HG03280 (cell line): ENCODE measurements around the gene FAP.
A peak's percentile ranks its signal among the peaks of the same experiment; 100 is the strongest.

Experiments used
- ATAC-seq: cut with Tn5 transposase; IDR thresholded peaks from one replicate; pipeline ENCODE4 v1.9.1; 2021; ENCODE audit warnings: mild to moderate bottlenecking, moderate library complexity; ENCODE audit not compliant: unreplicated experiment

FAP gene

DNA sequence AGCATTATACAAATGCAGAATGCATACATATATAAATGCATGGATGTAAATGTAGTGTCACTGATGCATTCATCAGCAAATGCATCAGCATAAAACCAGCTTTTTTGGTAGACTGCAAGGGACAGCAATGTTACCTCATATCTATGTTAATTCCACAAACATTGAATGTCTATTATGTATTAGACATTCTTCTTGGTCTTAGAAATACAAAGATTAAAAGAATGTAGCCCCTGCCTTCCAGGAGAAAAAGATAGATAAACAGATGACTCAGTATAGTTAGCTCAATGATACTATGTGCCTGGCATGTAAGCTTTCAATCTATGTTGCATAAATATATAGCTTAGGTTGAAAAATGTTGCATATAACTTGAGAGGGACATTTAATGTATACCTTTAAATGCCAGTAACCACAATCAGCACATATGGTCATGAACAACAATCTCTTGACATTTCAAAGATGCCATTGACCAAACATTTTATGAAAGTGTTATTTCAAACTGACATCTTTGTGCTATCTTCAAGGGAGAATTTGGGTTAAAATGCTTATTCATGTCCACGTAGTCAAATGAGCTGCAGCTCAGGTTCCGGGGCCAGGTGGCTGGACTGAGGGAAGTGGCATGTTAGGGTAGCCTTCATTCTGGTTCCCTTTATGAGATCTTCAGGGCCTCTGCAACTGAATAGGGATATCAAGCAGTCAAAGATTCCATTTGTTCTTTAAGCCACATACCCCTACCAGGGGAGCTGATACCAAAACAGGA lies 46.0 kb downstream of the FAP start:
- no peak for ATAC-seq

DNA sequence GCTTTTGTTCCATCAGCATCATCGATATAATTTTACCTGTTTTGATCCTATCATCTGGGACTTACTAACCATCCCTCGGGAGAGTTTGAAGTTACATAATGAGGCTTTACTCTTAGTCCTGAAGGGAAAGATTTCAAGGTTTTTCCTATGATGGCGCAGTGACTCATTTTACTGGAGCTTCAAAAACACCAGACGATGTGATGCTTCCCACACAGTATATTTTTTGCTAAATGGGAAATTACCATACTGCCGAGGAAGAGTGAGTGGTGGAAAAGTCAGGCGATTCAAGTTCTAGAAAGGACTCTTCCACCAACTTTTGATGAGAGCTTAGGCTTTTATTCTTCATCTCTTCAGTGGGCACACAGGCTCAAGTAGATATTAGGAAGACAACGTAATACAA lies 46.6 kb downstream of the FAP start:
- ATAC-seq = no peak

DNA sequence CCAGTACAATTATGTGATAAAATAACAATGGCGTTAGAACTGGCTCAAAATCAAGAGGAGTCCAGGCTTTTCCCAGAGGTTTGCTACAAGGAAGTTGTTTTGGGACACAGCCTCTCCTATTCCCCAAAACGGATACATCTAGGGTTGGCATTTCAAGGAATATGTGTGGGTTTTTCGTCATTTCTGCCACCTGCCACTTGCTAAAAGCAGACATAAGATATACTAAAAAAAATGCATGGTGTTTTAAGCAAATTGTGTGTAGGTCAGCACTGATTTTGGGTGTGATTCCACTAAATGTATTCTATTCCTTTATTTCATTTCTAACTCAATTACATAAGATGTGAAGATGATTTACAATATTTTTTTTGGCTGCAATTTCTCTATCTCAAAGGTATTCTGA lies 54.8 kb downstream of the FAP start:
- ATAC-seq = no peak

GRCh38 chr2:162185541-162186232 lies 57.6 kb downstream of the FAP start:
- no peak for ATAC-seq

- no peak for ATAC-seq
Measured at GRCh38 chr2:162184821-162185450, 58.3 kb downstream of the FAP start.

- ATAC-seq = no peak
Measured at GRCh38 chr2:162184359-162184758, 58.9 kb downstream of the FAP start.

DNA sequence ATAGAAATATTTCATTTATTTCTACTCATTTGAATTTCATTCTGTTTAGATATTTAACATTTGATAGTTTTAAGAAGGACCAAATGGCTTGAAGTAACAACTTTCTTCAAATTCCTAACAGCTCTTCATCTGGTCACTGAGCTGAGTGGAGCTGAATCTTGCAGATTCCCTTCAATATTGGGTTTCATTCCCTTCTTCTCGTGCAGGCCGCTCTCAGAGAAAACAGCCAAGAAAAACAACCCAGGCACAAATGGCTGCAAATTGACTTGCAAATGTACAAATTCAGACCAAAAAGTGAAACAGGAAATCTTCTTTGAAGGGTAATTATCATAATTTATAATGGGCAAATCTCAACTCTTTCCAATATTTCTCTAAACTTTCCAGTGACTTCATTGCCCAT lies 60.9 kb downstream of the FAP start:
- no peak for ATAC-seq

DNA sequence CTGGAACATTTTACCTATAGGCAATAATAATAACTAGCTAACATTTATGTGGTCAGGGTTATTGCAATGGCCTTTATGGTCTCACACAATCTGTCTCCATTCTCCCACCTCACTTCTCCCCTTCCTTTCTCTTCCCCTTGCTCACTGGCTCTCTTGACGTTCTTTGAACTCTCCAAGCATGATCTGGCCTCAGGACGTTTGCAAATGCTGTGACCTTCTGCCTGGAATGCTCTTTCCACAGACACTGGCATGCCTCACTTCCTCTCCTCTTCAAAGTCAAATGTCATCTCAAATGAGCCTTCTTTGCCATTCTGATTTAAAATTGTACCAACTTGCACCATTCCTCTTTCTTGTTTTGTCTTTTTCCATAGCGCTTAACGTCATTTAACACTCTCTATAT lies 65.9 kb downstream of the FAP start:
- ATAC-seq = no peak

- ATAC-seq = no peak
Measured at GRCh38 chr2:162175714-162176113, 67.5 kb downstream of the FAP start.

DNA sequence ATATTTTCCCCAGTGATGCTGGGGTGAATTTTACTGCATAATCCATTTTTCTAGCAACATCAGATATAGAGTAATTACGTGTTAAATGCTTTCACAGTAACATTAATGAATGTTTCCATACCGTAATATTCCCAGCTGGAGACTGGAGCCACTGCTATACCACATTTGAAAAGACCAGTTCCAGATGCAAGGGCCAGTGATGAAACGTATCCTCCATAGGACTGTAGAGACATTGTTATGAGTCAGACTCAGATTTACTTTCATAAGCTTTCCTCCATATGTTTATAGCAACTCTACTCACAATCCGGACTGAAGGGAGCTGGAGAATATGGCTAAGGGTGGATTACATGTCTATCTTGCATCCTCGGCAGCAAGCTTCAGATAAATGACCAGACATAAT lies 68.5 kb downstream of the FAP start:
- no peak for ATAC-seq

GRCh38 chr2:162172802-162173370 lies 70.4 kb downstream of the FAP start:
- no peak for ATAC-seq

- no peak for ATAC-seq
Measured at GRCh38 chr2:162166745-162167144, 76.5 kb downstream of the FAP start.

DNA sequence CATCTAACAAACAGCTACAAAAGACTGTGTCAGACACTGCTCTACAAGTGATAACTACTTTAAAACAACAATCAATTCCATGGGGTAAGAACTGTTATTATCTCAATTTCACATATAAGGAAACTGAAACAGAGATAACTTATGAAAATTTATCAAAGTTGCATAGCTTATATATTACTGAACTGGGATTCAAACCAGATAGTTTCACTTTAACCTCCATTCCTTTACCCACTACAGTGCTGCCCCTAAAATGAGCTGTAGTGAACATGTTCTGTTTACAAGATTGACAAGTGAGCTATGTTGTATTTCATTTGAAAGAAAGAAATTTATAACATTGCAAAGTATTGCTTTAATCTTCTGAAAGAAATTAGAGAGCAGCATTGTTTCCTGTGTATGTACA lies 77.1 kb downstream of the FAP start:
- ATAC-seq = no peak

GRCh38 chr2:162164802-162165201 lies 78.4 kb downstream of the FAP start:
- ATAC-seq = no peak

DNA sequence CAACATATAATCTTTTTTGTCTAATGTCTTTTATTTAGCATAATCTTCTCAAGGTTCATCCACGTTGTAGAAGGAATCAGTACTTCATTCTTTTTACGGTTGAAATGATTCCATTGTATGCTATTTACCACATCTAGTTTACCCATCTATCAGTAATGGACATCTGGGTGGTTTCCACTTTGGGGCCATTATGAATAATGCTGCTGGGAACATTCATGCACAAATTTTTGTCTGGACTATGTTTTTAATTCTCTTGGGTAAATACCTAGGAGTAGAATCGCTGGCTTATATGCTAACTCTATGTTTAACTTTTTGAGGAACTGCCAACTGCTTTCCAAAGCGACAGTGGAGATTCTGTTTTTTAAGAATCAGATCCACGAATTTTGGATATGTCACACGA lies 83.8 kb downstream of the FAP start:
- ATAC-seq = no peak

DNA sequence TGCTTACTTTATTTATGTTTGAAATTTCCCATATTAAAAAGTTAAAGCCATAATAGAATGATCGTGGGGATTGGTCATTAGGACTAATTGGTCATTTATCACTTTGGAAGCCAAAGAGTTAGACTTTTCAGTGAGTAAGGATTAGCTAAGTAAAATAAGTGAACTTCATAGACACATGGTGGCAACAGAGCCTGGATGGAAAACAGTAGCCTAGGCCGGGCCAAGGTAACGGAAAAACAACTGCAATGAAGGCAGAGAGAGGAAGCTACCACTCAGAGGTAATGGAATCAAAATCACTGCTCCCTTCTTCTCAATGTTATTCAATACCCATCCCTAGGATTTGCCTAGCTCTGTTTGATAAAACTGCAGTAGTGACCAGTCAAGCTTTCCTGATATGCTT lies 87.1 kb downstream of the FAP start:
- ATAC-seq = no peak

DNA sequence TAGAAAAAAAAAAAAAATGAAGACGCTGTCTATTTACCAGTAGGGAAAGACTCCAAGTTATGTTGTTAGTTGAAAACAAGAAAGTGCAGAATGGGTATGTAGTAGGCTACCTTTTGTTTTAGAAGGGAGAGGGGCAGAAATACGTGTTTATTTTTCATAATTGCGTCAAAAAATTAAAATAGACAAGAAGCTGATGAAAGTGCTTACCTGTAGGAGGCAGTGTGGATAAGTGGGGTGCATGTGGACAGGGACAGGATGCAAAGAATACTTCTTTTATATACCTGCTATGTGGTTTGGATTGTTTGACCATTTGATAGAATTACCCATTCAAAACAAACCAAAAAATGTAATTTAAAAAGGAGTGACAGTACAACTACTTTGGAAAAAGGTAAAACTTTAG lies 88.2 kb downstream of the FAP start:
- ATAC-seq = no peak

DNA sequence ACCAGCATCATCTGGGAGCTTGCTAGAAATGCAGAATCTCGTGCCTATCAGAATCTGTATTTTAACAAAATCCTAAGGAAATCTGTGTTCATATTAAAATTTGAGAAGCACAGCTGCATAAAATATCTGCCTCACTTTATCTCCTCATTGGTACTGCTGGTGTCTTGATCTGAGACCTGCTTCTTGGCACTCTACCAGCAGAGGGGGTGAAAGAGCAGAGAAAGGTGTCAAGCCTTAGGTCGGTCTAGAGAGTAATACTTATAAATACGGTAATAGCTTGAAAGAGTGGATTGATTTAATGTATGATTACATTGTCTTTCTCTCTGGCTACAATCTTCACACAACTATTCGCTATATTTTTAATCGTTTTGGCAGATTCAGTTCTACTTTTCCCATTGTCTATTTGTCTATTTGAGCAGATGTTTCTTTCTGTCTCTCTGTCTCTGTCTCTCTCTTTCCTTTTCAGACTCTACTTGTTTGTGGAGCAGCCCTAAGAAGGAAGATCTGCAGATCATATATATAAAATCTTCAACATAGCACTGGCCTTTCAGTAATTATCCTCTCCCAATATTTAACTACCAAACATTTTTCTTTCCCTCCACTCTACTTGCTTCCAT lies 89.5 kb downstream of the FAP start:
- peak; percentile 98 for ATAC-seq

GRCh38 chr2:162152147-162152546 lies 91.1 kb downstream of the FAP start, which contains the start of gene GCG:
Gene GCG, minus strand, starts transcription at chr2:162152247. Its CDS starts 3,069 bp downstream, at chr2:162149178.
- no peak for ATAC-seq

GRCh38 chr2:162149940-162150339 lies 93.3 kb downstream of the FAP start:
- ATAC-seq = no peak

DNA sequence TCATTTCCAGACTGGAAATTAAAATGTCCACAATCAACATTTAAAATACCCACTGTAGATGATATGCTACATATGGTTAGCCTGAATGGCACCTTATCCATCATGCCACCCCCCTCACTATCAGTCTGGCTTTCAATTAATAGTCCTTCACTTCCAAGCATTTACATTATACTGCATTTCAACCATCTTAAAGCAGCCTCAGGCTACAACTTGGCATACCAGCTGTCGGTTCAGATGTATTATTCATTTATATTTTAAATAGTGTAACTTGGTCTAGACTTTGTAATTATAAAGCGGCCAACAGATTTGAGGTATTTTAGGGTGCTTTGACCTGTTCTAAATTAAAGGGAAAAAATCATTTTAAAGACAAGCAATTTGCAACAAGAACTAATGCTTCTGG lies 93.8 kb downstream of the FAP start:
- no peak for ATAC-seq
